ENCODE measurements around the gene NCL. TPM values are rescaled to one million over a fixed set of nuclear protein-coding genes. Genes with fewer than 3 reads are reported as not detected.

Gene NCL
- total RNA-seq (2022; extraction: Qiagen RNA extraction), result 779 to 864 TPM (median 785 TPM) in 5 replicates

GRCh38 chr2:231463698-231464575 lies at the start of gene NCL:
TSS of gene NCL (minus strand) at chr2:231464484. CDS start at chr2:231464353, 131 bp downstream.

Other genes starting within 250 kb of the NCL start
- gene B3GNT7, start 68.8 kb downstream of the NCL start, total RNA-seq (2022; extraction: Qiagen RNA extraction), result 1.8 to 2.8 TPM (median 2.4 TPM) in 5 replicates
- gene NMUR1, start 66.0 kb upstream of the NCL start, total RNA-seq (2022; extraction: Qiagen RNA extraction), result not detected in 5 replicates
- not detected in 5 replicates for gene TEX44, start 128.4 kb upstream of the NCL start, total RNA-seq (2022; extraction: Qiagen RNA extraction)
- 1,527 to 1,675 TPM (median 1,538 TPM) in 5 replicates for gene PTMA, start 244.0 kb upstream of the NCL start, total RNA-seq (2022; extraction: Qiagen RNA extraction)

All from A549 treated with Mapracorat at 1 μM for 4 hours (cell line).